Fibroblast of villous mesenchyme (primary cell): ENCODE data around the gene MRPL44. TPM values are rescaled to one million over a fixed set of nuclear protein-coding genes. Genes with fewer than 3 reads are reported as not detected.

ENCODE experiments used
- DNase-seq: peaks from one replicate; pipeline ENCODE4 v3.0.0-alpha.2; 2010; ENCODE audit warnings: low read depth
- H3K4me3 ChIP-seq: 2 replicates; pipeline ENCODE4 v1.5.1; 2011; ENCODE audit warnings: low read depth, mild to moderate bottlenecking, low read length
- total RNA-seq: library from RNA; depleted of rRNA; stranded (reverse); fragments of >200 nt; gene quantifications from 2 replicates; pipeline ENCODE4 v1.2.3, GENCODE V29; 2012
- TF ChIP-seq, protein P1 (sequence below): IDR thresholded peaks from 2 replicates; pipeline ENCODE4 v1.5.1; 2012; ENCODE audit warnings: low read depth, mild to moderate bottlenecking, low read length; ENCODE audit not compliant: insufficient read depth

The MRPL44 gene
- total RNA-seq, 1 donor, result 32.0 TPM

DNA sequence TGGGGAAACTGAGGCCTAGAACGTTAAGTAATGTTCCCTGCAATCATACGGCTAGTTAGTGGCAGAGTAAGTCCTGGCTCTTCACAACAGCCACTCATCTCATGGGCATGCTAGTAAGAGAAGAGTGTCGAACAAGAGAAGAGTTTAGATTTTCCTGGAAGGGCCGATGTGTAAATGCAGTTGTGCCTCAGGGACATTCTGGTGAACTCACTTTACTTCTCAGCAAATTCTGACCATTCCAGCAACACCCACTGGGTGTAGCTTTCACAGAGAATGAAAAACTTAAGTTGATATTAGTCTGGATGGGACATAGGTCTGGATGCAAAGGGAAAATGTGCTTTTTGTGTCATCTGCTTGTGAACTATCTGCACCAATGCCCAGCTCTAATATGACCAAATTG, 23.5 kb downstream of the MRPL44 start:
- no peak overlapping the region for H3K4me3 ChIP-seq
- TF ChIP-seq, protein P1, sequence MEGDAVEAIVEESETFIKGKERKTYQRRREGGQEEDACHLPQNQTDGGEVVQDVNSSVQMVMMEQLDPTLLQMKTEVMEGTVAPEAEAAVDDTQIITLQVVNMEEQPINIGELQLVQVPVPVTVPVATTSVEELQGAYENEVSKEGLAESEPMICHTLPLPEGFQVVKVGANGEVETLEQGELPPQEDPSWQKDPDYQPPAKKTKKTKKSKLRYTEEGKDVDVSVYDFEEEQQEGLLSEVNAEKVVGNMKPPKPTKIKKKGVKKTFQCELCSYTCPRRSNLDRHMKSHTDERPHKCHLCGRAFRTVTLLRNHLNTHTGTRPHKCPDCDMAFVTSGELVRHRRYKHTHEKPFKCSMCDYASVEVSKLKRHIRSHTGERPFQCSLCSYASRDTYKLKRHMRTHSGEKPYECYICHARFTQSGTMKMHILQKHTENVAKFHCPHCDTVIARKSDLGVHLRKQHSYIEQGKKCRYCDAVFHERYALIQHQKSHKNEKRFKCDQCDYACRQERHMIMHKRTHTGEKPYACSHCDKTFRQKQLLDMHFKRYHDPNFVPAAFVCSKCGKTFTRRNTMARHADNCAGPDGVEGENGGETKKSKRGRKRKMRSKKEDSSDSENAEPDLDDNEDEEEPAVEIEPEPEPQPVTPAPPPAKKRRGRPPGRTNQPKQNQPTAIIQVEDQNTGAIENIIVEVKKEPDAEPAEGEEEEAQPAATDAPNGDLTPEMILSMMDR, result no peak
- DNase-seq, result no peak

DNA sequence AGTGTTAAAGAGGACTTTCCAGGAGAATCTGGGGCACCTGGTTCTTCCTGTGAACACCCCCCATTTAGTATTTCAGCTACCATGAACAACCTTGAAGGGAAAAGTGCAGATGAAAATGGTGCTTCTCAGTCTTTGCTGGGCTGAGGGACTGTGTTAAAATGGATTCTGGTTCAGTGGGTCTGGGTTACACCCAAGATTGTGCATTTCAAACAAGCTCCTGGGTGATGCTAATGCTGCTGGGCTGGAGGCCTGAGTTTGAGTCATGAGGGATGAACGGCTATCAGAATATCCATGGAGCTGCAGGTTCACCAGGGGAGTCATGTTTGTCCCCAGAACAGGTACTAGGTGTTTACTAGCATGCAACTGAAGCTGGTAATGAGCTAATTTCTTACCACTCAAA, 24.0 kb downstream of the MRPL44 start:
- DNase-seq, result no peak
- TF ChIP-seq, protein P1, result no peak

DNA sequence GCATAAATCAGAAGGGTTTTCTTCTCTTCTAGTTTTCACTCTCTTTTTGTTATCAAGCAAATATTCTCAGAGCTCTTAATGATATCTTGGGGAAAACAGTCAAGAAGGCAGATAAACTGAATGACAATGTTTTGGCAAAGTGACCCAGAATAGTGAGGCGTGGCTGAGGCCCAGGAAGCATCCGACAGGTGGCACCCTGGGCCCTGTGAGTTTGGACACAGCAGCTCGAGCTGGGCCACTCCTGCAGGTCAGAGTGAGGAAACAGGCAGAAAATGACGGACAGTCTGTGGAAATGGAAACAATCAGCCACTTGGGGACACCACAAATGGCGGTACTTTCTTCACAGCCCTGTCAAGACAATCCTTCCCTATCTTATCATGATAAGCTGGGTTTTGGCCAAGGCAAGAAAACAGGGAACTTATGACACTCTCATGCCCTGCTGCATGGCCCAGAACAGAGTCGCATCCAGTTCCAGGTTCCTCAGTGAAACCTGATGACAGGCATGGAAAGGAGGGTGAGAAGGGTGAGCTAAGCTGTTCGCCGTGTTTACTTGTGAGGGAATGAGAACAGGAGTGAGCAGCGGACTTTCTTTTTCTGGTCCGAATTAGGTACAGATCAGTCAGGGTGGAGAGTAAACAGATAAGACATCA, 32.1 kb downstream of the MRPL44 start:
- H3K4me3 ChIP-seq, result no peak overlapping the region
- TF ChIP-seq, protein P1, result no peak
- no peak for DNase-seq

More for the DNA sequence above, 24.0 kb downstream of the MRPL44 start:
- H3K4me3 ChIP-seq, result no peak overlapping the region

DNA sequence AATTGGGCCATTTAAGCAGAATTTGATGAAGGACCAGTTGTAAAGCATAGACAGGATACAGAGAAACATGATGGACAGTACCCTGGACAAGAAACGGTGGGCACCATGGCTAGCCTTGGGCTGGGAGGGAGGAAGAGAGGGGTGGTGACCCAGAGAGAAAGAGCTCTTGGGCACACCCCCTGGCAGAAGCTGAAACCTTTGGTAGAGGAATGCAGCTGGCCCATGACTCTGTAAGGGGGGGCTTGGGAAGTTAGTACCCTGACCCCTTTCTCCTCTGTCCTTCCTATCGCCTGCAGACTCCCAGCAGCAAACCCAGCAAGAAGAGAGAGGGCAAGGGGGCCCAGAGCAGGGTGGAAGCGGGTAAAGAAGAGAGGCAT, 32.6 kb downstream of the MRPL44 start:
- H3K4me3 ChIP-seq, result no peak overlapping the region
- TF ChIP-seq, protein P1, result no peak
- DNase-seq, result no peak

DNA sequence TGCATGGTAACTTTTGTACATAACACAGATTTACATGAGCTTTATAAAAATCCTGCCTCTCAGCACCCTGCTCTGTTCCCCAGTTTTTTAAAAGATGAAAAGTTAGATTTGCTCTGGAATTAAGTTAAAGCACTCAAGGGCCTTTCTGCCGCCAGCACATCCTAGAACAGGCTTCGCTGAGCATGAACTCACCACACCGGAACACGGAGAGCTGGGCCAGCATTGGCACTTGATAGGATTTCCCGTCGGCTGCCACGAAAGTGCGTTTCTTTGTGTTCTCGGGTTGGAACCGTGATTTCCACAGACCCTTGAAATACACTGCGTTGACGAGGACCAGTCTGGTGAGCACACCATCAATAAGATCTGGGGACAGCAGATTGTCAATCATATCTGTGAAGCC, 34.3 kb downstream of the MRPL44 start:
- no peak overlapping the region for H3K4me3 ChIP-seq
- no peak for DNase-seq
- TF ChIP-seq, protein P1, result no peak

DNA sequence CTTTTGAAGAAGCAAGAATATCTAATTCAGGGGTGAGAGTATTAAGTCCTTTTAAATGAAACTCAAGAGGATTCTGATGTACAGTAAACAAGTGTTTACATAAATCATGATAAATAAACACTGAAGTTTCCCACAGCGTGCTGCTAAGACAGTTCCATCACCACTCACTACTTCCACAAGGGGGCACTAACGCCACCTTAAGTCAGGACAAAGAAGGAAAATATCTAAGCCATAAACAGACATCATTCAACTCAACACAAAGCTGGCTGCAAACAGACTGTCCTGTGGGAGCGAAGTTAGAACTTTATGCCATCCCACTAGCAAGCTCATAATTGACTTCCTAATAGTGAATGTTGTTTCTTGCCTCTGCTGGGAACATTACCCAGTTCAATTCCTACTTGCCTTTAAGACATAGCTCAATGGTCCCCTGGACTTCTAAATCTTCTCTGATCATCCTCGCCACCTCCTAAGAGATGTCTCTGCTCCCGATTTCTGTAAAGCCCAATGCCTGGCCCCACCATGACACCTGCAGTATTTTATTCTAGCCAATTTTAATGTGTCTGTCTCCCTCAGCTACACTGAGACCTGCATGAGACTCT, 36.5 kb downstream of the MRPL44 start:
- TF ChIP-seq, protein P1, result peak; percentile 83
- H3K4me3 ChIP-seq, result no peak overlapping the region
- DNase-seq, result peak; percentile 88

DNA sequence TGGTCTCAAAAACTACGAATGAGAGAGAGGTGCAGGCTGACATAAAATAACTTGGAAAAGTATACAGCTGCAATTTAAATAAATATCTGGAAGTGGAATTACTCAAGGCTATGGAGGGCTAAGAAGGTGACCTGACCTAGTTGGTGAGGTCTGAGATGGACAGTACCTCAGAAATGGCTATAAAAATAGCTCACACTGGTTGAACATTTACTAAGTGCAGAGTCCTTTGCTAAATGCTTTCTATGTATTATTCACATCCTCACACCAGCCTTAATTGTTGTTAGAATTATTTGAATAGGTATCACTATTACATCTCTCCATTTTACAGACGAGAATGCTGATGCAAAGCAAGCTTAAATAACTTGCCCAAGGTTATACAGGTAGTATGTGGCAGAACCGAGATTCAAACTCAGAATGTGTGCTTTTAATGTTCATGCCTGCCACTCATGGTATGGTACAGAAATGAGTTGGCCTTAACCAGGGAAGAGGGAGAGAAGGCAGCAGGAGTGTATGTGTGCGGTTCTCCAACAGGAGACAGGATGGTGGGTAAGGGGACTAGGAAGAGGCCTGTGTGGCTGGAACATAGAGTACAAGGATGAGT, 37.4 kb downstream of the MRPL44 start:
- no peak for DNase-seq
- TF ChIP-seq, protein P1, result no peak
- no peak overlapping the region for H3K4me3 ChIP-seq
